Measurements from ENCODE around the gene EIF3K.

Gene EIF3K

GRCh38 chr19:38642176-38642575 is 23.2 kb downstream of the EIF3K start:
- Histone ChIP-seq H3K4me3 (ENCODE audit: low read length) (no peak overlapping the region), H3K27me3 (ENCODE audit: control insufficient read depth, insufficient read depth, low read length) (no peaks in the 10 kb centered on the region), H3K36me3 (ENCODE audit: control insufficient read depth, insufficient read depth, low read length) (no peaks in the 10 kb centered on the region), H3K4me1 (ENCODE audit: control insufficient read depth, insufficient read depth, low read length) (peaks cover 28% of the 10 kb centered on the region), H3K9me3 (ENCODE audit: control insufficient read depth, low read length) (no peaks in the 10 kb centered on the region), H3K9ac (ENCODE audit: low read length) (no peak overlapping the region)

DNA sequence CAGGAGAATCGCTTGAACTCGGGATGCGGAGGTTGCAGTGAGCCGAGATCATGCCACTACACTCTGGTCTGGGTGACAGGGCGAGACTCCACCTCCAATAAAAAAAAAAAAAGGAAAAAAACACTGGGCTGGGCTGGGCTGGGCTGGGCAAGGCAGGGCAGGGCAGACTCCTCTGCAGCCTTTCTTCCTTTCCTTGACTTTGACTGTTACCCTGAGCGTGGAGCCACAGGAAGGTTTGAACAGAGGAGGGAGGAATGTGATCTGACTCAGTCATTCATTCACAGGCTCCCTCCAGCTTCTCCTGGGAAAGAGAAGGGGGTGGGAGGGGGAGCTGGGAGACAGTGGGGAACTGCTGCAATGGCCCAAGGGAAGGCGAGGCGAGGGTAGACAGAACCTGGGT is 25.7 kb downstream of the EIF3K start:
- Histone ChIP-seq H3K4me3 (ENCODE audit: low read length) (no peak overlapping the region), H3K27me3 (ENCODE audit: control insufficient read depth, insufficient read depth, low read length) (no peaks in the 10 kb centered on the region), H3K4me1 (ENCODE audit: control insufficient read depth, insufficient read depth, low read length) (peaks cover 26% of the 10 kb centered on the region), H3K9ac (ENCODE audit: low read length) (no peak overlapping the region), H3K36me3 (ENCODE audit: control insufficient read depth, insufficient read depth, low read length) (no peaks in the 10 kb centered on the region), H3K9me3 (ENCODE audit: control insufficient read depth, low read length) (no peaks in the 10 kb centered on the region)

DNA sequence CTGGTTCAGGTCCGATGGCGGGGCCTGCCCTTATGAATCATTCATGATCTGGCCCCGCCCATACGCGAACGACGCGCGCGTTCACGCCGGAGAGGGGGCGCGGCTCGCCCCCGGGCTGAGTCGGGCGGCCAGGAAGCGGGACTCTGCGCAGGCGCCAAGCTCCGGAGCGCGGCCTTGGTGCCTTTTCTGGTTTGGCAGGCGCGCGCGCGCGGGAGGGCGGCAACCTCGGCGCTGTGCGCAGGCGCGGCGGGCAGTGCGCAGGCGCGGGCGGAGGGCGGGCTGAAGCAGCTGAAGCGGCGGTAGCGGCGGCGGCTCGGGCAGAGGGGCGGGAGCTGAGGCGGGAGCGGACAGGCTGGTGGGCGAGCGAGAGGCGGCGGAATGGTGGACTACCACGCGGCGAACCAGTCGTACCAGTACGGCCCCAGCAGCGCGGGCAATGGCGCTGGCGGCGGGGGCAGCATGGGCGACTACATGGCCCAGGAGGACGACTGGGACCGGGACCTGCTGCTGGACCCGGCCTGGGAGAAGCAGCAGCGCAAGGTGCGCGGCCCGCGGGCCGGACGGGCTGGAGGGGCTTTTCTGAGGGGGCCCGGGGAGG is 28.5 kb downstream of the EIF3K start, which contains the start of gene ACTN4:
Gene ACTN4, plus strand, starts transcription at position 282 of the 598 bp plus-strand sequence. Its CDS starts 97 bp downstream, at position 379.
- Histone ChIP-seq H3K27me3 (ENCODE audit: control insufficient read depth, insufficient read depth, low read length) (no peaks in the 10 kb centered on the region), H3K9ac (ENCODE audit: low read length) (peak within 1 kb of the TSS; percentile 100), H3K4me3 (ENCODE audit: low read length) (peak within 1 kb of the TSS; percentile 62), H3K36me3 (ENCODE audit: control insufficient read depth, insufficient read depth, low read length) (no peaks in the 10 kb centered on the region), H3K4me1 (ENCODE audit: control insufficient read depth, insufficient read depth, low read length) (peaks cover 47% of the 10 kb centered on the region), H3K9me3 (ENCODE audit: control insufficient read depth, low read length) (no peaks in the 10 kb centered on the region)

- Histone ChIP-seq H3K4me3 (ENCODE audit: low read length) (peak overlapping the region; percentile 62), H3K9me3 (ENCODE audit: control insufficient read depth, low read length) (no peaks in the 10 kb centered on the region), H3K4me1 (ENCODE audit: control insufficient read depth, insufficient read depth, low read length) (peaks cover 53% of the 10 kb centered on the region), H3K9ac (ENCODE audit: low read length) (peak overlapping the region; percentile 100), H3K36me3 (ENCODE audit: control insufficient read depth, insufficient read depth, low read length) (no peaks in the 10 kb centered on the region), H3K27me3 (ENCODE audit: control insufficient read depth, insufficient read depth, low read length) (no peaks in the 10 kb centered on the region)
These were observed 29.2 kb downstream of the EIF3K start for GRCh38 chr19:38647966-38648768.

DNA sequence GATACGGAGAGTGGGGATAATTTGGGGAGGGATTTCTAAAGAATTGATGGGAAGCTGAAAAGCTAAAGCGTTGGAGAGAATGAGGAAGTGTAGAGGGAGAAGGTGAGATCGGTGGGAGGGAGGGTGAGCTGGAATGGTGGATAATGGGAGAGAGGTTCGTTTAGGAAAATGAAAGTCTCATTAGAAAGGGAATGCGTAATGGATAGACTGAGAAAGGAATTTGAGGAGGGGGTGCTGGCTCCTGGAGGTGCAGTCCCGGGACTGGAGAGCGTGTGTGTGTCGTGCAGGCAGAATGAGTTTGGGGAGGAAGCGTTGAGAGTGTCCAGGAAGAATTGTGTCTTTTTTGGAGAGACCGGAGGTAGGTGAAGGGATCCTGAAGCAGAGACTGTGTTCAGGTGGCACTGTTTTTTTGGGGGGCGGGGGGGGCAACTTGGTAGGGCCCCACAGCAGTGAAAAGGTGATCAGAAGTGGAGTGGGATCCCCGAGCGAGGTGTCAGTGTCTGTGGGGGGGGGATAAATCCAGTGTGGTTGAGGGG is 29.8 kb downstream of the EIF3K start:
- H3K4me1 ChIP-seq (ENCODE audit: control insufficient read depth, insufficient read depth, low read length): peaks cover 60% of the 10 kb centered on the region
- H3K27me3 ChIP-seq (ENCODE audit: control insufficient read depth, insufficient read depth, low read length): no peaks in the 10 kb centered on the region
- H3K9ac ChIP-seq (ENCODE audit: low read length): peak overlapping the region; percentile 100
- H3K4me3 ChIP-seq (ENCODE audit: low read length): peak overlapping the region; percentile 62
- no peaks in the 10 kb centered on the region for H3K36me3 ChIP-seq (ENCODE audit: control insufficient read depth, insufficient read depth, low read length)
- H3K9me3 ChIP-seq (ENCODE audit: control insufficient read depth, low read length): no peaks in the 10 kb centered on the region

DNA sequence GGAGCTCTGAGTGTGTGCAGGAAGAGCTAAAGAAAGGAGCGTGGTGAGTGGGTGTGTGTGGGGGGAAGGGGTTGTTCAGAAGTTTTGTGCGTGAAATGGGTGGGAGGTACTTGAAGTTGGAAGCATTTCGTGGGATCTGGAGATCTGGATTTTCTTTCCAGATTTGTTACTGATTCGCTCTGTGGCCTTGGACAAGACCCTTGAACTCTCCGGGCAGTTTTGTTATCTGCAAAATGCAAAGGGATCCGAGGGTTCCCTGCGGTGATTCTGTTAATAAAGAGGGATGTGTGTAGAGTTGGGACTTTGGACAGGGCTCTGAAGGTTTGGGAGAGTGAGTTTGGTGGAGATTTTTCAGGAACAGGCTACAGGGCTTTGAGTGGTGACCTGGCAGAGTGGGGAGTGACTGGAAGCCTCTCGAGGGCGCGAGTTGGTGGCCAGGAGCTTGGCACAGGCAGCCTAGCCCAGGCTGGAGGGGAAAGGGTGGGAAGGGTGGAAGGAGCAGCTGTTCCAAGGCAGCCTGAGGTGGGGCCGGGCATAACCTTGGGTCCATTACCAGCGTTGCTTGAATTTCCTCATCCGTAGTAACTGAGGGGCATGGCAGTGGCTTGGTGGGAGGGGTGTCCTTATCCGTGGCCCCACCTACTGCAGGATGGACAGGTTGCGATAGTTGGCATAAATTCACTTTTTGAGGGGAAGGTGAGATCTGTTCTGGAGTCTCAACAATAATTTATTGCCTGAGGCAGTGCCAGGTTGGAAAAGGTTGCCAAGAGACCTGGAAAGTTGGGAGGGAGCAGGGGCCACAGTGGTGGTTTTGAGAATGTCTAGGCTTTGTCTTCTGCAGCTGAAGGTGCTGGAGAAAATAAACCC is 30.6 kb downstream of the EIF3K start:
- Histone ChIP-seq H3K4me1 (ENCODE audit: control insufficient read depth, insufficient read depth, low read length) (peaks cover 64% of the 10 kb centered on the region), H3K9me3 (ENCODE audit: control insufficient read depth, low read length) (no peaks in the 10 kb centered on the region), H3K36me3 (ENCODE audit: control insufficient read depth, insufficient read depth, low read length) (no peaks in the 10 kb centered on the region), H3K4me3 (ENCODE audit: low read length) (peak overlapping the region; percentile 62), H3K27me3 (ENCODE audit: control insufficient read depth, insufficient read depth, low read length) (no peaks in the 10 kb centered on the region), H3K9ac (ENCODE audit: low read length) (peak overlapping the region; percentile 100)

- Histone ChIP-seq H3K9ac (ENCODE audit: low read length) (peak overlapping the region; percentile 100), H3K36me3 (ENCODE audit: control insufficient read depth, insufficient read depth, low read length) (no peaks in the 10 kb centered on the region)
These were observed 31.3 kb downstream of the EIF3K start for GRCh38 chr19:38650172-38650775.

GRCh38 chr19:38650911-38651584 is 32.1 kb downstream of the EIF3K start:
- H3K27me3 ChIP-seq (ENCODE audit: control insufficient read depth, insufficient read depth, low read length): no peaks in the 10 kb centered on the region
- H3K9me3 ChIP-seq (ENCODE audit: control insufficient read depth, low read length): no peaks in the 10 kb centered on the region
- H3K9ac ChIP-seq (ENCODE audit: low read length): peak overlapping the region; percentile 100
- peaks cover 70% of the 10 kb centered on the region for H3K4me1 ChIP-seq (ENCODE audit: control insufficient read depth, insufficient read depth, low read length)
- H3K4me3 ChIP-seq (ENCODE audit: low read length): no peak overlapping the region
- no peaks in the 10 kb centered on the region for H3K36me3 ChIP-seq (ENCODE audit: control insufficient read depth, insufficient read depth, low read length)

More at GRCh38 chr19:38650172-38650775, 31.3 kb downstream of the EIF3K start:
- no peaks in the 10 kb centered on the region for H3K27me3 ChIP-seq (ENCODE audit: control insufficient read depth, insufficient read depth, low read length)
- peak overlapping the region; percentile 62 for H3K4me3 ChIP-seq (ENCODE audit: low read length)
- no peaks in the 10 kb centered on the region for H3K9me3 ChIP-seq (ENCODE audit: control insufficient read depth, low read length)
- peaks cover 66% of the 10 kb centered on the region for H3K4me1 ChIP-seq (ENCODE audit: control insufficient read depth, insufficient read depth, low read length)

GRCh38 chr19:38653028-38653571 is 34.1 kb downstream of the EIF3K start:
- Histone ChIP-seq H3K4me3 (ENCODE audit: low read length) (no peak overlapping the region), H3K4me1 (ENCODE audit: control insufficient read depth, insufficient read depth, low read length) (peaks cover 82% of the 10 kb centered on the region), H3K36me3 (ENCODE audit: control insufficient read depth, insufficient read depth, low read length) (no peaks in the 10 kb centered on the region), H3K9me3 (ENCODE audit: control insufficient read depth, low read length) (no peaks in the 10 kb centered on the region), H3K27me3 (ENCODE audit: control insufficient read depth, insufficient read depth, low read length) (no peaks in the 10 kb centered on the region), H3K9ac (ENCODE audit: low read length) (peak overlapping the region; percentile 100)

DNA sequence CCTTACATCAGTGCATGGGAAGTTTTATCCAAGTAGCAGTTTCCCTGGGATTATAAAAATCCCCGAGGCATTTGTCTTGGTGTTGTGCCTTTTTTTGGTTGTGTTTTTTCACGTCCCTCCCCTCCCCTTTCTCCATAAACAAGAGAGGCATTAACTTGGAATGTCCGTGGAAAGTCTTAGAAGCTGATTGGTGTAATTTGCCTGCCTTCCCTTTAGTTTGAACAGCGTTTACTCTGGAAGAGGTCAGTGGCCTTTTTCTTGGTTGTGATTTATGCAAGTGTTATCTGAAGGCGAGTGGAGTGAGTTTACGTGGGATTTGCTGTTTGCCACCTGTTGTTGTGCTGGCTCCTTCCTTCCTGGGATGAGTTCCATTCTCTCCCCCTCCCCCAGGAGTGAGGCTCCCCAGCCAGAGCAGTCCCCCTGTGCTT is 35.7 kb downstream of the EIF3K start:
- H3K9me3 ChIP-seq (ENCODE audit: control insufficient read depth, low read length): no peaks in the 10 kb centered on the region
- H3K27me3 ChIP-seq (ENCODE audit: control insufficient read depth, insufficient read depth, low read length): no peaks in the 10 kb centered on the region
- peaks cover 96% of the 10 kb centered on the region for H3K4me1 ChIP-seq (ENCODE audit: control insufficient read depth, insufficient read depth, low read length)
- H3K4me3 ChIP-seq (ENCODE audit: low read length): no peak overlapping the region
- peak overlapping the region; percentile 100 for H3K9ac ChIP-seq (ENCODE audit: low read length)
- no peaks in the 10 kb centered on the region for H3K36me3 ChIP-seq (ENCODE audit: control insufficient read depth, insufficient read depth, low read length)

All from mucosa of stomach (tissue), 1 donor.